Mucosa of rectum (tissue), 2 donors: ENCODE results near the gene MRPL14.
"Not testable (repeated sequence)": the region's sequence is repeated elsewhere in the genome, so short reads cannot be mapped to it uniquely, and the experiment has no call there.

ENCODE experiments used
- H3K27ac ChIP-seq, 2 donors: one replicate each; pipeline ENCODE4 v1.7.0; 2013; ENCODE audit warnings: inconsistent platforms in 2 of 2, low read depth in 2 of 2, low read length in 2 of 2
- H3K27me3 ChIP-seq, 2 donors: one replicate each; pipeline ENCODE4 v1.7.0; 2013; ENCODE audit warnings: low read length in 2 of 2; ENCODE audit not compliant: control insufficient read depth in 2 of 2, insufficient read depth in 2 of 2
- H3K36me3 ChIP-seq, 2 donors: one replicate each; pipeline ENCODE4 v1.7.0; 2013; ENCODE audit warnings: low read length in 2 of 2; ENCODE audit not compliant: control insufficient read depth in 2 of 2, insufficient read depth in 2 of 2
- H3K4me1 ChIP-seq, 2 donors: one replicate each; pipeline ENCODE4 v1.7.0; 2013; ENCODE audit warnings: low read length in 2 of 2, mild to moderate bottlenecking in 1 of 2; ENCODE audit not compliant: control insufficient read depth in 2 of 2, insufficient read depth in 2 of 2
- H3K4me3 ChIP-seq, 2 donors: one replicate each; pipeline ENCODE4 v1.7.0; 2013; ENCODE audit warnings: low read length in 2 of 2
- H3K9ac ChIP-seq, 2 donors: one replicate each; pipeline ENCODE4 v1.7.0; 2013; ENCODE audit warnings: low read length in 2 of 2, low read depth in 1 of 2, mild to moderate bottlenecking in 1 of 2
- H3K9me3 ChIP-seq, 2 donors: one replicate each; pipeline ENCODE4 v1.7.0; 2013; ENCODE audit warnings: low read length in 2 of 2; ENCODE audit not compliant: control insufficient read depth in 2 of 2
- donor health status: healthy.
- donor health status: Normal muscosa, but diverticular disease.

The MRPL14 gene

DNA sequence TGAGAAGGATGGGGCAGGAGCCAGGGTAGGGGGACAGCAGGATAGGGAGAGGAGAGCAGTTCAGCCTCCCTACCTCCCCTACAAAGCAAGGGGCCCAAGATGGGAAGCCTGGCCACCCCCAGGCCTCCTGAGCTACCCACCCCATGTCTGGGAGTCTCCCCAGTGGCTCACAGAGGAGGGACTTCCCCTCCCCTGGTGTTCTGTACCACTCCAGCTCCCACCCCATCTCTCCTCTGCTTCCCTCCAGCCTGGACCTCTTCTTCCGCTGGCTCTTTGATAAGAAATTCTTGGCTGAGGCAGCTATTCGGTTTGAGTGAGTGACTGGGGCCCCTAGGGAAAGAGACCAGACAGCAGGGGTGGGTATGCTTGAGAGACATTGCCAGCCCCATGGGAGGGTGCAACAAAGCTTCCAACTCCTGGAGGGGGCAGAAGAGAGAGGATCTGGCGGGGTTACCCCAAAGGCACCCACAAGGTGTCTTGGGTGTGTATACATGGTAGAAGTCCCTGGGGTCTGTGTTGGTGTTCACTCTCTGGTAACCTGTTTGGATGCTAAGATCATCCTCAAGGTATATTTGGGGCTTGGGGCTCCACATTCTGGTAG, 23.2 kb upstream of the MRPL14 start:
- H3K4me1 ChIP-seq, result peaks cover 3% of the 10 kb centered on the region in 2 donors
- H3K36me3 ChIP-seq, result peaks cover 50% of the 10 kb centered on the region in 2 donors
- H3K27ac ChIP-seq, result no peak overlapping the region
- H3K27me3 ChIP-seq, result no peaks in the 10 kb centered on the region
- no peak overlapping the region for H3K4me3 ChIP-seq
- no peaks in the 10 kb centered on the region for H3K9me3 ChIP-seq
- no peak overlapping the region for H3K9ac ChIP-seq

DNA sequence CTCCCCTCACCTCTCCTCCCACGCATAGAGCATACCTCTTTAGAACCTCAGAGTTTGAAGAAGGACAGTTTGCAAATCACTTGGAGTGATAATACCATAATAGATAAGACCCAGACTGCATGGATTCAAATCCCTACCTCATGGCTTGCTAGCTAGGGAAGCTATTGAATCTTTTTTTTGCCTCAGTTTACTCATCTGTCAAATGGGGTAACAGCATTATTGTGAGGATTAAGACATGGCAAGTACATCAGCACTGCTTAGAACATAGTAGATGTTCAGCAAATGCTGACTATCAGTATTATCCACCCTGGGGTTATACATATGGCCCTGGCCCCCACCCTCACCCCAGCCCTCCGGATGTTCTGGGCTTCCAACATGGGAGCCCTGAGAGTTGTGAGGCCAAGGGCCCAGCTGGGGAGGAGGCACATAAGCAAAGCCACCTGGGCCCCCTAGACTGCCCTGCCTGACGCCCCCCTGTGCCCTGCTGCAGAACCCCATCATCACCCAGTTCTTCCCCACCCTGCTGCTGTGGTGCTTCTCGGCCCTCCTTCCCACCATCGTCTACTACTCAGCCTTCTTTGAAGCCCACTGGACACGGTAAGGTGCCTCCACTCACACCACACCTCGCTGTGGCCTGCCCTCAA, 22.2 kb upstream of the MRPL14 start:
- H3K9ac ChIP-seq, result no peak overlapping the region
- H3K27me3 ChIP-seq, result no peaks in the 10 kb centered on the region
- H3K4me1 ChIP-seq, result peaks cover 3% of the 10 kb centered on the region in 2 donors
- peaks cover 50 to 51% of the 10 kb centered on the region in 2 donors for H3K36me3 ChIP-seq
- H3K9me3 ChIP-seq, result no peaks in the 10 kb centered on the region
- no peak overlapping the region for H3K4me3 ChIP-seq
- no peak overlapping the region for H3K27ac ChIP-seq

DNA sequence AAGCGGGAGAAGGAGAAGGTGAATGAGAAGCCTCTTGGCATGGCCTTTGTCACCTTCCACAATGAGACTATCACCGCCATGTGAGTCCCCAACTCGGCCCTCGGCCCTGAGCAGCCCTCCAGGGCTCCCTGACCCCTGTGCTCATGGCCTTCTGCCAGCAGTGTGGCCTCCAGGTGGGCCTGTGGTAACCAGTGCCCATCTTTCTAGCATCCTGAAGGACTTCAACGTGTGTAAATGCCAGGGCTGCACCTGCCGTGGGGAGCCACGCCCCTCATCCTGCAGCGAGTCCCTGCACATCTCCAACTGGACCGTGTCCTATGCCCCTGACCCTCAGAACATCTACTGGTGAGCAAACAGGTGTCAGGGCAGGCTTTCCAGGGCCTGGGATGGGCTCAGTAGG, 21.1 kb upstream of the MRPL14 start:
- Histone ChIP-seq H3K4me1 (peaks cover 3% of the 10 kb centered on the region in 2 donors), H3K27ac (no peak overlapping the region), H3K36me3 (peaks cover 47 to 58% of the 10 kb centered on the region in 2 donors), H3K27me3 (no peaks in the 10 kb centered on the region), H3K9me3 (no peaks in the 10 kb centered on the region), H3K4me3 (no peak overlapping the region), H3K9ac (no peak overlapping the region)

DNA sequence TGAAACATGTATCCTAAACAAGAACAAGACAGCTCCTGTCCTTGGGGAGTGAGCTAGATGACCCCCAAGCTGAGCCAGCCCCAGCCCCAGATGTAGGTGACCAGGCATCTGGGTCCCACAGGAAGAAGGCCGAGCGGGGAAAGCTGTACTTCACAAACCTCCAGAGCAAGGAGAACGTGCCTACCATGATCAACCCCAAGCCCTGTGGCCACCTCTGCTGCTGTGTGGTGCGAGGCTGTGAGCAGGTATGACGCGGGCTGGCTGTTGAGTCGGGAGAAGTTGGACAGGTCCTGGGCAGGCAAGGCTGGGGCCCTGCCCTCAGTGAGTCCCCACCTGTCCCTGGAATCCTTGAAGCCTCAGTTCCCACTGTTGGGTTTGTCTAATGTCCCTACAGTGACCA, 20.0 kb upstream of the MRPL14 start:
- H3K27ac ChIP-seq, result no peak overlapping the region
- H3K27me3 ChIP-seq, result no peaks in the 10 kb centered on the region
- H3K36me3 ChIP-seq, result peaks cover 50 to 55% of the 10 kb centered on the region in 2 donors
- H3K9me3 ChIP-seq, result no peaks in the 10 kb centered on the region
- H3K9ac ChIP-seq, result no peak overlapping the region
- H3K4me3 ChIP-seq, result no peak overlapping the region
- peaks cover 3% of the 10 kb centered on the region in 2 donors for H3K4me1 ChIP-seq

DNA sequence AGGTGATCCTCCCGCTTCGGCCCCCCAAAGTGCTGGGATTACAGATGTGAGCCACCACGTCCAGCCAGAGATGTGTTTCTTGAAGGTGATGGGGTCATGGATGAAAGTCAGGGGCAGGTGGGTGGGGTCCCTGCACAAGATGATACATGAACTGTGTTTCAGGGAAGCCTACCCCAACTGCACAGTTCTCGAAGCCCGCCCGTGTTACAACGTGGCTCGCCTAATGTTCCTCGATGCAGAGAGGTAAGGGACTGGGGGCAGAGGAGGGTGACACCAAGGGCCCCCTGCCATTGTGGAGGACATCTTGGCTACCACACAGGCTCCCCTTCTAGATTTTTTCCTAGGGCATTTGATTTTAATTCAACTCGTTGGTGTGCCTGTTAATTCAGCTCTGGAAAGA, 19.4 kb upstream of the MRPL14 start:
- Histone ChIP-seq H3K9me3 (no peaks in the 10 kb centered on the region), H3K4me1 (peaks cover 2% of the 10 kb centered on the region in 2 donors), H3K27ac (no peak overlapping the region), H3K36me3 (peaks cover 50 to 57% of the 10 kb centered on the region in 2 donors), H3K4me3 (no peak overlapping the region), H3K27me3 (no peaks in the 10 kb centered on the region), H3K9ac (no peak overlapping the region)

DNA sequence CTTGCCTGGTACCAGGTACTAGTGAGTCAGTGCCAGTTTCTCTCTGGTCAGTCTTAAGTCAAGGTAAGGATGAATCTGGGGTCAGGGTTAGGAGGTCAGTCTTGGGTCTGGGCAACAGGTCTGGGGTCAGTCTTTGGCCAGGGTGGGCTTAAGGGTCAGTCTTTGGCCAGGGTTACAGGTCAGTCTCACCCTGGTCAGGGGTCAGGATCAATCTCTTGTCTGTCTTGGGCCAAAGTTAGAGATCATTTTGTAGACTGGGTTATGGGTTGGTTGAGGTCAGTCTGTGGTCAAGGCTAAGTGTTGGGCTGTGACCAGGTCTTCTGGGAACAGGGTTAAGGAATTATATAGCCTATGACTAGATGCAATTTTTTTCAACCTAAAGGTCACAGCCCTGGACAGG, 18.6 kb upstream of the MRPL14 start:
- no peaks in the 10 kb centered on the region for H3K4me1 ChIP-seq
- H3K36me3 ChIP-seq, result peaks cover 55 to 64% of the 10 kb centered on the region in 2 donors
- H3K9me3 ChIP-seq, result no peaks in the 10 kb centered on the region
- no peaks in the 10 kb centered on the region for H3K27me3 ChIP-seq
- H3K9ac ChIP-seq, result no peak overlapping the region
- no peak overlapping the region for H3K27ac ChIP-seq
- no peak overlapping the region for H3K4me3 ChIP-seq

DNA sequence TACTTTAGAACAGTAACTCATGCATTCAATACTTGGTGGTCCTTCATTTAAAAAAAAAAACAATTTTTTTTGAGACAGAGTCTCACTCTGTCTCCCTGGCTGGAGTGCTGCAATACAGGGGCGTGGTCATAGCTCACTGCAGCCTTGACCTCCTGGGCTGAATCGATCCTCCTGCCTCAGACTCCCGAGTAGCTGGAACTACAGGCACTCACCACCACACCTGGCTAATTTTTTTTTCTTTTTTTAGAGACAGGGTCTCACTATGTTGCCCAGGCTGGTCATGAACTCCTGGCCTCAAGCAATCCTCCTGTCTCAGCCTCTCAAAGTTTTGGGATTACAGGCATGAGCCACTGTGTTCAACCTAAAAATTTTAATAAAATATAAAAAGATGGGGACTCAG, 17.3 kb upstream of the MRPL14 start:
- not testable (repeated sequence) for H3K9me3 ChIP-seq, H3K4me3 ChIP-seq, H3K27me3 ChIP-seq, H3K9ac ChIP-seq, H3K4me1 ChIP-seq, H3K27ac ChIP-seq
- H3K36me3 ChIP-seq, result peaks cover 62 to 69% of the 10 kb centered on the region in 2 donors

DNA sequence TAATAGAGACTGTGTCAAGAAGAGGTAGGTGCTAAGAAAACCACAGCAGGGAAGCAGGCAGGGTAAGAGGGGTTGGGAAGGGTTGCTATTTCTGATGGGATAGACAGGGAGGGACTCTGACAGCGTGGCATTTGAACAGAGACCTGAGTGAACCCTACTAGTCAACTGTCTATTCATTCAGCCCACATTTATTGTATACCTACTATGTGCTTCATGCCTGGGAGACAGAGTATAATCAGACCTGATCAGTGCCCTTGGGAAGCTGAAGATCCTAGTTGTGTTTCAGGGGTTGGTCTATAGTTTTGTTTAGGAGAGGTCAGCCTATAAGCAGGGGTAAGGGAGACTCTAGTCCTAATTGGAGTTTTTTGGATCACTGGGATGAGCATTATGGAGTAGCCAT, 16.5 kb upstream of the MRPL14 start:
- H3K27ac ChIP-seq, result no peak overlapping the region
- H3K9ac ChIP-seq, result no peak overlapping the region
- no peak overlapping the region for H3K4me3 ChIP-seq
- H3K4me1 ChIP-seq, result no peaks in the 10 kb centered on the region
- no peaks in the 10 kb centered on the region for H3K27me3 ChIP-seq
- H3K9me3 ChIP-seq, result no peaks in the 10 kb centered on the region
- peaks cover 58 to 65% of the 10 kb centered on the region in 2 donors for H3K36me3 ChIP-seq

DNA sequence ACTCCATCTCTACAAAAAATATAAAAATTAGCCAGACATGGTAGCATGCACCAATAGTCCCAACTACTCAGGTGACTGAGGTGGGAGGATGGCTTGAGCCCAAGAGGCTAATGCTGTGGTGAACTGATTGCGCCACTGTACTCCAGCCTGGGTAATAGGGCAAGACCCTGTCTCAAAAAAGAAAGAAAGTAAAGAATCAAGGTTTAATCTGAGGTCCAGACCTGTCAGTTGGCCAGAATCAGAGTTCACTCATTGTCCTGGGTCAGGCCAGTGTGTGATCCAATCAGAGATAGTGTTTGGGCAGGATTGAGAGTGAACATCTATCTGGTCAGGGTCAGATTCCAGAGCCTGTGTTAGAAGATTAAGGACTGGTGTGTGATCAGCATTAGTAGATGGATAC, 15.6 kb upstream of the MRPL14 start:
- Histone ChIP-seq H3K27me3 (no peaks in the 10 kb centered on the region), H3K9ac (no peak overlapping the region), H3K36me3 (peaks cover 49 to 60% of the 10 kb centered on the region in 2 donors), H3K4me1 (no peaks in the 10 kb centered on the region), H3K9me3 (no peaks in the 10 kb centered on the region), H3K4me3 (no peak overlapping the region), H3K27ac (no peak overlapping the region)

DNA sequence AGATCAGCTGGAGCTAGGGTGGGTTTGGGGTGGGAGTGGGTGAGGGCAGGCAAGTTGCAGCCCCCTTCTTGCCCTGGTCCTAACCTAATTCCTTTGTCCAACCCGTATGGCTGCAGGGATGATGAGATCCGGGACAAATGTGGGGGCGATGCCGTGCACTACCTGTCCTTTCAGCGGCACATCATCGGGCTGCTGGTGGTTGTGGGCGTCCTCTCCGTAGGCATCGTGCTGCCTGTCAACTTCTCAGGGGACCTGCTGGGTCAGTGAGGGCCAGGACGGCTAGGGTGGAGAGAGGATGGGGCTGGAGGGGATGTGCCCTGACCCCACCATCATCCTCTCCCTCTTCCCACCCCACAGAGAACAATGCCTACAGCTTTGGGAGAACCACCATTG, 12.1 kb upstream of the MRPL14 start:
- Histone ChIP-seq H3K27me3 (no peaks in the 10 kb centered on the region), H3K4me3 (no peak overlapping the region), H3K4me1 (peaks cover 0 to under 1% of the 10 kb centered on the region in 2 donors), H3K9ac (no peak overlapping the region), H3K36me3 (peaks cover 48 to 62% of the 10 kb centered on the region in 2 donors), H3K27ac (no peak overlapping the region), H3K9me3 (no peaks in the 10 kb centered on the region)
